GM12875 (cell line): Measurements from ENCODE around the gene POU2F2.

Source experiments
- H3K4me3 ChIP-seq: one replicate; pipeline ENCODE4 v1.5.1; 2011; ENCODE audit warnings: low read depth, low read length, control low read depth
- TF ChIP-seq, protein P1 (sequence below): IDR thresholded peaks from 2 replicates; pipeline ENCODE4 v1.5.1; 2011; ENCODE audit warnings: low read depth, mild to moderate bottlenecking, control low read depth, inconsistent platforms, low read length, moderate library complexity, borderline replicate concordance; ENCODE audit not compliant: insufficient read depth

The POU2F2 gene

DNA sequence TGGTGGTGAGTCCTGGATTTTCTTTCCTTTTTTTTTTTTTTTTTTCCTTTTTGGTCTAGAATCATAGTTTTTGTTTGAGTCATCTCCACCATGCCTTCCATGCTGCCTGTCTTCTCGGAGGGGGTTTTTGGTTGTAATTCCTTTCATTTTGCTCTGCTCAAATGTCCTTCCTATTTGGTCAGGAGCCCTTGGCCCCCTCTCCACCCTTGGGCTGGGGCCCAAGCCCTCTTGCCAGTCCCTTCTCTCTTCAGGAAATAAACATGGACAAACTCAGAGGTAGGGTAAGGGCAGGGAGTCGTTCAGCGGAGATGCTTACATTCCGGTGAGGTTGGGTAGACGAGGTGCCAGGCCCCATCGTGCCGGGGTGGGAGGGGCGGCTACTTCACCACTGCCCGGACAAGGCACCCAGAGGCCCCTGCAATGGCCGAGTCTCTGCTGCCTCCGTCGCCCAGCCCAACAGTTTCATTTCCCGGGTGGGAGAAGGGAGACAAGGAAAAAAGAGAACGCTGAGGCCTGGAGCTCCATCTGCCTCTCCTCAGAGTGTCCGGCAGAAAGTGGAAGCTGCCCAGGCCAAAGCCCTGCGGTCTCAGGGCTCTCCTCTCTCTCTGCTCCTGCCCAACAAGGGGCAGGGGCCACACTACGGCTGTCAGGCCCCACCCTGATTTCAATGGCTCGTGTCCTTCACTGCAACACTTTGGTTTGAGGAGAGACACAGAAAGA lies 43.6 kb downstream of the POU2F2 start:
- H3K4me3 ChIP-seq = no peak overlapping the region
- TF ChIP-seq, protein P1, sequence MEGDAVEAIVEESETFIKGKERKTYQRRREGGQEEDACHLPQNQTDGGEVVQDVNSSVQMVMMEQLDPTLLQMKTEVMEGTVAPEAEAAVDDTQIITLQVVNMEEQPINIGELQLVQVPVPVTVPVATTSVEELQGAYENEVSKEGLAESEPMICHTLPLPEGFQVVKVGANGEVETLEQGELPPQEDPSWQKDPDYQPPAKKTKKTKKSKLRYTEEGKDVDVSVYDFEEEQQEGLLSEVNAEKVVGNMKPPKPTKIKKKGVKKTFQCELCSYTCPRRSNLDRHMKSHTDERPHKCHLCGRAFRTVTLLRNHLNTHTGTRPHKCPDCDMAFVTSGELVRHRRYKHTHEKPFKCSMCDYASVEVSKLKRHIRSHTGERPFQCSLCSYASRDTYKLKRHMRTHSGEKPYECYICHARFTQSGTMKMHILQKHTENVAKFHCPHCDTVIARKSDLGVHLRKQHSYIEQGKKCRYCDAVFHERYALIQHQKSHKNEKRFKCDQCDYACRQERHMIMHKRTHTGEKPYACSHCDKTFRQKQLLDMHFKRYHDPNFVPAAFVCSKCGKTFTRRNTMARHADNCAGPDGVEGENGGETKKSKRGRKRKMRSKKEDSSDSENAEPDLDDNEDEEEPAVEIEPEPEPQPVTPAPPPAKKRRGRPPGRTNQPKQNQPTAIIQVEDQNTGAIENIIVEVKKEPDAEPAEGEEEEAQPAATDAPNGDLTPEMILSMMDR = no peak

- TF ChIP-seq, protein P1 = no peak
- no peak overlapping the region for H3K4me3 ChIP-seq
Measured at GRCh38 chr19:42086770-42087550, 45.3 kb downstream of the POU2F2 start.

DNA sequence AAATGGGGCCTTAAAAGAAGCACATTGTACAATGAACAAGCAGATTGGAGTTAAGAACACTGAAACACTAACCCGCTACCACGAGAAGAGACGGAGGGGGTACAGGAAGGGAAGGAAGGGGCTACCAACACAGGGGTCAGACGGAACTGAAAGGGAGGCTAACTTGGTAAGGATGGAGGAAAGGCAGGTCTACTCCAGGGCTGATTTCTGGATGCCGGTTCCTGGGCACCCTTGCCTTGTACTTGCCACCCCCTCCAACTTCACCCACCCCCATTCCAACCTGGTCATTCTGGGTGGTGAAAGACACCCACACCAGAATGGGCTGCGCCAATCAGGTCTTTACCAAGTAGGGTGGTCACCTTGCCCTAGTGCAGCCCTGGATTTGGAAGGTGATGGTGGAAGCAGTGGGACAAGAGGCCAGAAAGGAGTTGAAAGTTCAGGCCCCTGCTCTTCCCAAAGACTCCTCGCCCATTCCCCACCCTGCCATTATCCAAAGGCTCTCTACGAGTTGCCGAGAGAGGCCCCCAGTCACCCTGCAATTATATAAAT lies 46.0 kb downstream of the POU2F2 start:
- TF ChIP-seq, protein P1 = no peak
- no peak overlapping the region for H3K4me3 ChIP-seq

DNA sequence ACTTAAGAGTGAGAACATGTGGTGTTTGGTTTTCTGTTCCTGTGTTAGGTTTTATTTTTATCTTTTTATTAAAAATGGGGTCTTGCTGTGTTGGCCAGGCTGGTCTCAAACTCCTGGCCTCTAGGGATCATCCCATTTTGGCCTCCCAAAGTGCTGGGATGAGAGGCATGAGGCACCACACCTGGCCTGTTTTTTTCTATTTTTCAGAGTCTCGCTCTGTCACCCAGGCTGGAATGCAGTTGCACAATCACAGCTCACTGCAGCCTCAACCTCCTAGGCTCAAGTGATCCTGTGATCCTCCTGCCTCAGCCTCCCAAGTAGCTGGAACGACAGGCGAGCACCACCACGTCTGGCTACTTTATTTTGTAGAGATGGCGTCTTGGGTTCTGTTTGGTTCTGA lies 48.7 kb downstream of the POU2F2 start:
- no peak overlapping the region for H3K4me3 ChIP-seq

DNA sequence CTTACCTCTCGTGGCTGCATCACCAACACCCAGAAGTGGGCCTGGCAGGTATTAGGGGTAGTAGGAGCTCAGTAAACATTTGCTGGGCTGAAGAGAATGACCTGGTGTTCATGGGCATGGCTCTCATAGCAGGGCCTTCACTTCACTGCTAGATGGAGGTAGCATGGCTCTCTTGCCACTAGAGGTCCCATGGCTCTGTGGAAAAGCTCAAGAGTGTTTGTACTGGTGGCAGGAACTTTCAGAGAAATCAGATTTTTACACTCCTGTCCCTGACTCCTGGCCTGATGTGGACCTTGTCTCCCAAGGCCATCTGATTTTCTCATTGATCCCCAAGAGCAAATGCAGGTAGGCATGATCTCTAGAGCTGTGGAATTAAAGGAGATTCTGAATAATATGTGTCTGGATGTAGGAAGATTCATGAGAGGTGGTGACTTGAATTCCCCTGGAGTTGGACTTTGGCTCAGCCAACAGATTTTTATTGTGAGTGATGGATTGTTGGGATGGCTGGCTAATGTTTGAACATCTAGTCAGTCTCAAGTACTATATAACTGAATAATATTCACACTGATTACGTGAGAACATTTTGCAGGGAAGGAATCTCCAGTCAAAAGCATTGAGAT lies 50.6 kb downstream of the POU2F2 start:
- TF ChIP-seq, protein P1 = peak; percentile 64
- no peak overlapping the region for H3K4me3 ChIP-seq

More for the DNA sequence above, 48.7 kb downstream of the POU2F2 start:
- TF ChIP-seq, protein P1 = no peak

DNA sequence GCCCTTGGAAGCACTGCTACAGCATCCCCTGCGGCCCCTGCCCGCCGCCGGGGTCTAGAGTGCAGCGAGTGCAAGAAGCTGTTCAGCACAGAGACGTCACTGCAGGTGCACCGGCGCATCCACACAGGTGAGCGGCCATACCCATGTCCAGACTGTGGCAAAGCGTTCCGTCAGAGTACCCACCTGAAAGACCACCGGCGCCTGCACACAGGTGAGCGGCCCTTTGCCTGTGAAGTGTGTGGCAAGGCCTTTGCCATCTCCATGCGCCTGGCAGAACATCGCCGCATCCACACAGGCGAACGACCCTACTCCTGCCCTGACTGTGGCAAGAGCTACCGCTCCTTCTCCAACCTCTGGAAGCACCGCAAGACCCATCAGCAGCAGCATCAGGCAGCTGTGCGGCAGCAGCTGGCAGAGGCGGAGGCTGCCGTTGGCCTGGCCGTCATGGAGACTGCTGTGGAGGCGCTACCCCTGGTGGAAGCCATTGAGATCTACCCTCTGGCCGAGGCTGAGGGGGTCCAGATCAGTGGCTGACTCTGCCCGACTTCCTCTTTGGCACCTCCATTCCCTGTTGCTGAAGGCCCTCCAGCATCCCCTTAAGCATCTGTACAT lies 51.4 kb downstream of the POU2F2 start:
- TF ChIP-seq, protein P1 = no peak
- H3K4me3 ChIP-seq = no peak overlapping the region
